SU-DHL-6 (cell line): Measurements from ENCODE around the gene EDDM3A.

Experiments used
- CTCF ChIP-seq: fragments of 200-600 bp; sonication (generic); IDR thresholded peaks from one replicate; pipeline ENCODE4 v1.5.1; 2017; ENCODE audit warnings: antibody characterized with exemption, mild to moderate bottlenecking, low read length, moderate library complexity; ENCODE audit not compliant: insufficient read depth, poor library complexity, severe bottlenecking
- EZH2phosphoT487 ChIP-seq: fragments of 200-600 bp; sonication (generic), shearing (Covaris generic); conservative IDR thresholded peaks from 2 replicates; pipeline ENCODE4 v1.6.1; 2018; ENCODE audit warnings: mild to moderate bottlenecking, antibody characterized with exemption, low read length, moderate library complexity, mixed read lengths

- TF ChIP-seq CTCF (no peak), EZH2phosphoT487 (no peak)
Measured at GRCh38 chr14:20746566-20746965, 879 bp downstream of the EDDM3A start.
